GM19099 (cell line): Measurements from ENCODE around the gene PPA2.

ENCODE experiments used
- POLR2A ChIP-seq: IDR thresholded peaks from 3 replicates; pipeline ENCODE4 v1.6.1; 2011; ENCODE audit warnings: low read depth; ENCODE audit not compliant: insufficient read length; ENCODE audit errors: extremely low read depth

The PPA2 gene

GRCh38 chr4:105356194-105356593 lies 117.7 kb downstream of the PPA2 start:
- TF ChIP-seq POLR2A, result no peak

DNA sequence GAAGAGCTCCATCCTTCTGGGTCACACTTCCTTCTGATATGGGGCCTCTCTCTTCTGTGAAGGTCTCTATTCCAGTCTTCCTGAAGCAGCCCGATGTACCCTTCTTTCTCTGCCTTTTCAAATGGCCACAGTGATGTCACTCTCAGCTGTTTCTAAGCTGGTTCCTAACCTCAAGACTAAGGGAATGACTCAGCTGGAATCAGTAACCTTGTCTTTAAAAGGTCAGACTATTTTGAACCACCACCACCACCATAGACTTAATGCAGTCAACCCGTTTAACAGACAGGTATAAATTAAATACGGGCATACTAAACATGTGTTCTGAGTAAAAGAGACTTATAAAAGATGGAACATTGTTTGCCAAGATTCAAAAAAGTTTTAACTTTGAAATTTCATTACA lies 121.0 kb downstream of the PPA2 start:
- TF ChIP-seq POLR2A, result no peak

DNA sequence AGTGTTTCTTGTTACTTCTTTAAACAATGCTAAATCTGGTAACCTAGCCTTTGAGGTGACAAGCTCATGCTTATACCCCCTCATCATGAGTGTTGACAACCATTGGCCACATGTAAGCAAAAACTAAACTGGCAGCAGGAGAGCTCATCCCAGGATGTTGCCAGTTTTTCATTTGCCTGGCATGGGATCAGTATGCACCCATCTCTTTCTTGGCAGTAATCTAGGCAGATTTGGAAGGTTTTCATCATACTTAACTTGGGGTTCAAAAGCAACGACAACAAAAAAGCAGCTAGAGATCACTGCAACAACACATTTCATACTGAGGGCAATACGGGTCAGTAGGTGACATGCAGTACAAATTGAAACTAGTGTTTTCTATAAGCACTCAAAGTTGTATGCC lies 122.0 kb downstream of the PPA2 start:
- TF ChIP-seq POLR2A, result no peak

DNA sequence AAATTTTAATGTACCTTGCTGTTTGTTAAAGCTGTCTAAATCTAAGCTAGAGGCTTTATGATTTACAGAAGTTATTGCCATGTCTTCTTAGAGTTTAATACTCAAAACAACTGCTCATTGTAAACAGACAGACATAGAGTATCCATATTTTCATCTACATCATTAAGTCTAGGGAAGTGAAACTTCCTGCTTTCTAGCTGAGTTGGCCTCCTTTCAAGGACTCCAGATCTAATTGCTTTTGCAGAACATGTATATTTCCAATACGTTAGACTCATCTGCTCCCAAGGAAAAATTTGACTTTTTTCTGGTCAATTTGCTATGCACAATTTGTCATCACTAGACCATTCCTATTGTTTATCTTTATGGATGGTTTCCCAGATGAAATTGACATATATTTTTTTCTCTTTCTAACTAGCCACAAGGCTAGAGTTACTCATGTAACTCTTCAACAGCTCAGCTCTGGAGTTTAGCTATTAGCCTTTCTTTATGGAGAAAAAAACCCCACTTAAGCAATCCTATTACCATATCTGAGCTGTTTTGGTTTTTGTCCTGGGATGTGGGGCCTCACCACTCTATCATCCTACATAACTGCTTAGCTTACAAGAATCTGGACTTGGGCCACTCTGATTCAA lies 122.9 kb downstream of the PPA2 start:
- TF ChIP-seq POLR2A, result no peak

- no peak for TF ChIP-seq POLR2A
Measured at GRCh38 chr4:105348719-105349118, 125.1 kb downstream of the PPA2 start.

GRCh38 chr4:105346869-105347268 lies 127.0 kb downstream of the PPA2 start:
- no peak for TF ChIP-seq POLR2A

DNA sequence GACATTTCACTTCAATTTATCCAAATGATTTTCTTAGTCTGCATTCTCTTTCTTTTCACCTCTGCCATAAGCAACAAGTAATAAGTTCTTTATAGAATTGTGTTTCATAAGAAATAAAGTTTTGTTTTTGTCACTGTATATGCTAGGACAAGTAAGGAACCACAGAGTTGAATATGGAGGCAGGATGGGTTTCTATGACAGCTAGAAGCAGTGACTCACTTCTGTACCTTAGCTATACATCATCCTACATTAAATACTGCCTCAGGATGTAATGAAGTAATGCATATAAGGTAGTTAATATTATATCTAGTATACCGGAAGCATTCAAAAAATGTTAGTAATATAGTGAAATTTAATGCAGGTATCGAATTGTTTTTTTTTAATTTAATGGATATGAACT lies 128.0 kb downstream of the PPA2 start:
- TF ChIP-seq POLR2A, result no peak

- no peak for TF ChIP-seq POLR2A
Measured at GRCh38 chr4:105345358-105345757, 128.5 kb downstream of the PPA2 start.

GRCh38 chr4:105344141-105344540 lies 129.7 kb downstream of the PPA2 start:
- no peak for TF ChIP-seq POLR2A

GRCh38 chr4:105343146-105343931 lies 130.5 kb downstream of the PPA2 start:
- no peak for TF ChIP-seq POLR2A

DNA sequence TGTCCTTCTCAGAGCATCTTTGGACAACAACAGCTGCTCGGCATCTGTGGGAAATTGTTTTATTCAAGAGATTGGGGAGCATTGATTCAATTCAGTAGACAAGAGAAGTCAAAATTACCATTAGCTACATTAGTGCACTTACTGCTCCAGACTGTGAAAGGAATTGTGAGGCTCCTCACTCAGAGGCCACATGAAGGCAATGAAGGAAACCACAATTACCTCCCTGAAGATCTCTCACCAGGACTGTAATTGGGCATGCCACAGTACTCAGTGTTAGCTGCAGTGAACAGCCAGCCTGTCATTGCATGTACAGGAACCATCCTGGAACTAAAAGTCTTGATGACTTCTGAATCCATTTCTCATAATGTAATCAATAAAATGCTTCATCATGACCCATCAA lies 144.8 kb downstream of the PPA2 start:
- no peak for TF ChIP-seq POLR2A

DNA sequence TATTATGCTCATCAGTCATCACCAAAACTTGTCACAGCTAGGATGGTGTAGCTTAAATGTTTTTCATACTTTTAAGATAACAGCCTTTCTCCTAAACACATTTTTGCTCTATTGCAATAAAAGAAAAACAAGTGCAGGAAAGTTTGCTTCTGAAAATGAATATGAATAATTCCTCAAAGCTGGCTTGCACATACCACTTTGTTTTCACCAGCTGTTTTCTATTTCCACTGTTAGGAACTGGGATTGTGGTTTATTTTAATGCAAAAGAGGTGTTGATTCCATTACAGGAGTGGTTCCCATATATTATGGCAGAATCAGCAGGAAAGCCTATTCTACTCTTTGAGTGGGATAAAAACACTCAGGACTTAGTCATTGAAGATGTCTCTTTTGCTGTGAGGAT lies 145.9 kb downstream of the PPA2 start:
- TF ChIP-seq POLR2A, result no peak

- TF ChIP-seq POLR2A, result no peak
Measured at GRCh38 chr4:105327222-105327621, 146.6 kb downstream of the PPA2 start.
